Loucy (cell line): ENCODE measurements around the gene SLAIN1.

Experiments used
- H2AFZ ChIP-seq: fragments of 200-600 bp; sonication (generic); 2 replicates; pipeline ENCODE4 v1.6.0; 2016; ENCODE audit warnings: antibody characterized with exemption, mild to moderate bottlenecking, low read length, moderate library complexity
- H3F3A ChIP-seq: fragments of 200-600 bp; 2 replicates; pipeline ENCODE4 v1.6.0; 2016; ENCODE audit warnings: antibody characterized with exemption, low read depth, mild to moderate bottlenecking
- H3K27me3 ChIP-seq: fragments of 200-600 bp; sonication (generic); 2 replicates; pipeline ENCODE4 v1.6.1; 2014; ENCODE audit warnings: low read length, mild to moderate bottlenecking; ENCODE audit not compliant: insufficient read depth, poor library complexity, severe bottlenecking
- H3K36me3 ChIP-seq: fragments of 200-600 bp; sonication (generic); 2 replicates; pipeline ENCODE4 v1.6.1; 2016; ENCODE audit warnings: low read length; ENCODE audit not compliant: insufficient read depth
- H3K4me1 ChIP-seq: fragments of 200-600 bp; sonication (generic); 2 replicates; pipeline ENCODE4 v1.5.1; 2014; ENCODE audit warnings: low read length, mild to moderate bottlenecking; ENCODE audit not compliant: insufficient read depth, poor library complexity, severe bottlenecking
- H3K4me2 ChIP-seq: fragments of 200-600 bp; sonication (generic); 2 replicates; pipeline ENCODE4 v1.6.0; 2014; ENCODE audit warnings: antibody characterized with exemption, low read length, low read depth, mild to moderate bottlenecking; ENCODE audit not compliant: poor library complexity, severe bottlenecking
- H3K4me3 ChIP-seq: fragments of 200-600 bp; sonication (generic); 2 replicates; pipeline ENCODE4 v1.5.1; 2014; ENCODE audit warnings: low read length, mild to moderate bottlenecking, mixed read lengths; ENCODE audit not compliant: poor library complexity, severe bottlenecking
- H3K79me2 ChIP-seq: fragments of 200-600 bp; sonication (generic); 2 replicates; pipeline ENCODE4 v1.6.1; 2014; ENCODE audit warnings: low read length; ENCODE audit not compliant: insufficient read depth
- H3K9ac ChIP-seq: fragments of 200-600 bp; sonication (generic); 2 replicates; pipeline ENCODE4 v1.6.0; 2014; ENCODE audit warnings: mild to moderate bottlenecking, low read depth, low read length, moderate library complexity; ENCODE audit not compliant: poor library complexity, severe bottlenecking
- H3K9me2 ChIP-seq: fragments of 200-600 bp; sonication (generic); replicated peaks from 2 replicates; pipeline ENCODE4 v1.6.1; 2016; ENCODE audit warnings: low read depth, low read length, mixed read lengths
- H3K9me3 ChIP-seq: fragments of 200-600 bp; sonication (generic); 2 replicates; pipeline ENCODE4 v1.6.1; 2014; ENCODE audit warnings: mild to moderate bottlenecking, antibody characterized with exemption, low read length, low read depth; ENCODE audit not compliant: insufficient read depth
- H4K20me1 ChIP-seq: fragments of 200-600 bp; sonication (generic); 2 replicates; pipeline ENCODE4 v1.6.0; 2014; ENCODE audit warnings: antibody characterized with exemption, low read length, mild to moderate bottlenecking; ENCODE audit not compliant: insufficient read depth, poor library complexity, severe bottlenecking
- CTCF ChIP-seq: fragments of 200-600 bp; sonication (generic); conservative IDR thresholded peaks from 2 replicates; pipeline ENCODE4 v1.5.1; 2014; ENCODE audit warnings: mild to moderate bottlenecking, antibody characterized with exemption, low read length
- EZH2phosphoT487 ChIP-seq: fragments of 200-600 bp; IDR thresholded peaks from 2 replicates; pipeline ENCODE4 v1.6.1; 2018; ENCODE audit warnings: antibody characterized with exemption, mild to moderate bottlenecking, moderate library complexity, borderline replicate concordance

Gene SLAIN1

GRCh38 chr13:77729502-77730221 is 32.2 kb downstream of the SLAIN1 start:
- H2AFZ ChIP-seq = no peak overlapping the region
- no peaks in the 10 kb centered on the region for H3K79me2 ChIP-seq
- H3K36me3 ChIP-seq = no peaks in the 10 kb centered on the region
- H3F3A ChIP-seq = no peaks in the 10 kb centered on the region
- H3K9ac ChIP-seq = no peak overlapping the region
- no peaks in the 10 kb centered on the region for H3K9me3 ChIP-seq
- no peak overlapping the region for H3K4me3 ChIP-seq
- TF ChIP-seq CTCF (no peak), EZH2phosphoT487 (no peak)
- H3K4me1 ChIP-seq = no peaks in the 10 kb centered on the region
- H3K9me2 ChIP-seq = no peaks in the 10 kb centered on the region
- H3K27me3 ChIP-seq = no peaks in the 10 kb centered on the region
- no peak overlapping the region for H3K4me2 ChIP-seq
- no peaks in the 10 kb centered on the region for H4K20me1 ChIP-seq

DNA sequence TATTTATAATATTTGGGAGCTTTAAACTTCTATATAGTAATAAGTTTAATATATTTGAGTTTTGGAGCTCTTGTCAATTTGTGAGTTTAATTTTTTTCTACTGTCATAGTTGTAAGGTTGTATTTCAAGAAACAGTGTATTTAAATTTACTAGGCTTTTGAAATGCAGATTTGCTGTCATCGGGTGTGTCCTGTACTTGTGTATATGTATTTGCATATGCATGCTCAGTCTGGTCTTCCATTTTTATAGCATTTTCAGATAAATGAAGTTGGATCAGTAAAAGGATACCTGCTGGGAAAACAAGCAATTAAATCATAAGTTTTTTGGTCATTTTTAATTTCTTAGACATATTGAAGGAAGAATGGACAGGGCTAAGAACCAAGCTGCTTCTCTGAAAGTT is 33.1 kb downstream of the SLAIN1 start:
- Histone ChIP-seq H3F3A (no peaks in the 10 kb centered on the region), H3K4me2 (no peak overlapping the region), H3K9me2 (no peaks in the 10 kb centered on the region), H3K4me1 (no peaks in the 10 kb centered on the region), H3K27me3 (no peaks in the 10 kb centered on the region), H4K20me1 (no peaks in the 10 kb centered on the region), H3K79me2 (no peaks in the 10 kb centered on the region), H2AFZ (no peak overlapping the region), H3K9ac (no peak overlapping the region), H3K9me3 (no peaks in the 10 kb centered on the region), H3K4me3 (no peak overlapping the region), H3K36me3 (no peaks in the 10 kb centered on the region)
- TF ChIP-seq CTCF = no peak
- TF ChIP-seq EZH2phosphoT487 = no peak

DNA sequence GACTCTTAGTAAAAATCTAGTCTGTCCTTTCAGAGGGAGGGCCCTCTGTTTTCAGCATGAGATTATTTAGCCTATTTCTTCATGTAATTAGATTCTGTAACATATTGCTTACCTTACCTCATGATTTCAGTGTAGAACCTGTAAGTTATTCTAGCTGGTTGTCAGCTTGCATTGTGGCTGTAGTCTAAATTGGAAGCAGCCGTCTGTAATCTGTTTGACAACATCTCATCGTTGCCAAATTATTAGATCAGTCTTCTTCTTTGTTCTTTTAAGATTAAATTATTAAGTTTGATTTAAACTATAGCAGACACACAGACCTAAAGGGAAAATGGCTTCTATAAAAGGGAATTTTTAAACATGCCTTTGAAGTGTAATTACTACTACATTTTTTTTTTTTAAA is 34.8 kb downstream of the SLAIN1 start:
- Histone ChIP-seq H2AFZ (no peak overlapping the region), H3F3A (no peaks in the 10 kb centered on the region), H3K9me2 (no peaks in the 10 kb centered on the region), H3K27me3 (no peaks in the 10 kb centered on the region), H3K4me2 (no peak overlapping the region), H3K4me1 (no peaks in the 10 kb centered on the region), H3K36me3 (no peaks in the 10 kb centered on the region), H3K79me2 (no peaks in the 10 kb centered on the region), H3K9ac (no peak overlapping the region), H4K20me1 (no peaks in the 10 kb centered on the region), H3K4me3 (no peak overlapping the region), H3K9me3 (no peaks in the 10 kb centered on the region)
- no peak for TF ChIP-seq CTCF
- TF ChIP-seq EZH2phosphoT487 = no peak
